Muscle layer of duodenum (tissue), 2 donors: ENCODE measurements around the gene PDE11A.
A peak's percentile ranks its signal among the peaks of the same experiment; 100 is the strongest.

Experiments
- H3K27ac ChIP-seq: one replicate; pipeline ENCODE4 v1.7.0; 2013; ENCODE audit warnings: mild to moderate bottlenecking, low read length
- H3K27me3 ChIP-seq: one replicate; pipeline ENCODE4 v1.7.0; 2013; ENCODE audit warnings: low read depth, mild to moderate bottlenecking, control low read depth, low read length
- H3K36me3 ChIP-seq, 2 donors: one replicate each; pipeline ENCODE4 v1.7.0; 2013; ENCODE audit warnings: low read length in 2 of 2, control low read depth in 1 of 2, mild to moderate bottlenecking in 1 of 2; ENCODE audit not compliant: insufficient read depth in 2 of 2, control insufficient read depth in 1 of 2
- H3K4me1 ChIP-seq, 2 donors: one replicate each; pipeline ENCODE4 v1.7.0; 2013; ENCODE audit warnings: low read length in 2 of 2, mild to moderate bottlenecking in 2 of 2, control low read depth in 1 of 2, moderate library complexity in 1 of 2; ENCODE audit not compliant: insufficient read depth in 2 of 2, control insufficient read depth in 1 of 2
- H3K4me3 ChIP-seq, 2 donors: one replicate each; pipeline ENCODE4 v1.7.0; 2013; ENCODE audit warnings: low read length in 2 of 2, low read depth in 1 of 2, mild to moderate bottlenecking in 1 of 2
- H3K9me3 ChIP-seq, 2 donors: one replicate each; pipeline ENCODE4 v1.7.0; 2013; ENCODE audit warnings: low read length in 2 of 2, control low read depth in 1 of 2, mild to moderate bottlenecking in 1 of 2; ENCODE audit not compliant: control insufficient read depth in 1 of 2
- donor health status: healthy.

PDE11A gene

GRCh38 chr2:177625744-177626650, 446.6 kb downstream of the PDE11A start:
- Histone ChIP-seq H3K4me1 (no peaks in the 10 kb centered on the region), H3K4me3 (no peak overlapping the region), H3K36me3 (no peaks in the 10 kb centered on the region), H3K27ac (no peak overlapping the region), H3K9me3 (no peaks in the 10 kb centered on the region), H3K27me3 (no peaks in the 10 kb centered on the region)

- no peaks in the 10 kb centered on the region for H3K9me3 ChIP-seq
- peaks cover 0 to 3% of the 10 kb centered on the region in 2 donors for H3K36me3 ChIP-seq
- H3K4me3 ChIP-seq, result no peak overlapping the region
- no peaks in the 10 kb centered on the region for H3K27me3 ChIP-seq
- H3K27ac ChIP-seq, result no peak overlapping the region
- peaks cover 0 to 8% of the 10 kb centered on the region in 2 donors for H3K4me1 ChIP-seq
These were observed 450.1 kb downstream of the PDE11A start for GRCh38 chr2:177622521-177622920.

GRCh38 chr2:177619986-177620385, 452.6 kb downstream of the PDE11A start:
- H3K36me3 ChIP-seq, result peaks cover 0 to 3% of the 10 kb centered on the region in 2 donors
- H3K4me1 ChIP-seq, result peaks cover 0 to 12% of the 10 kb centered on the region in 2 donors
- H3K27ac ChIP-seq, result no peak overlapping the region
- no peak overlapping the region for H3K4me3 ChIP-seq
- peaks cover 0 to 5% of the 10 kb centered on the region in 2 donors for H3K9me3 ChIP-seq
- no peaks in the 10 kb centered on the region for H3K27me3 ChIP-seq

GRCh38 chr2:177619461-177619860, 453.1 kb downstream of the PDE11A start:
- Histone ChIP-seq H3K4me3 (peak overlapping the region; percentile 92 to 98), H3K27ac (no peak overlapping the region), H3K9me3 (peaks cover 0 to 5% of the 10 kb centered on the region in 2 donors), H3K27me3 (no peaks in the 10 kb centered on the region), H3K4me1 (peaks cover 0 to 12% of the 10 kb centered on the region in 2 donors), H3K36me3 (peaks cover 0 to 3% of the 10 kb centered on the region in 2 donors)

GRCh38 chr2:177618255-177619253, 454.0 kb downstream of the PDE11A start:
- Histone ChIP-seq H3K27ac (peak overlapping the region; percentile 96), H3K27me3 (no peaks in the 10 kb centered on the region)

GRCh38 chr2:177617849-177618248, 454.7 kb downstream of the PDE11A start:
- Histone ChIP-seq H3K4me3 (peak overlapping the region; percentile 92 to 98), H3K4me1 (peaks cover 0 to 12% of the 10 kb centered on the region in 2 donors), H3K27ac (no peak overlapping the region), H3K36me3 (peaks cover 0 to 3% of the 10 kb centered on the region in 2 donors), H3K27me3 (no peaks in the 10 kb centered on the region), H3K9me3 (peaks cover 0 to 5% of the 10 kb centered on the region in 2 donors)

More at GRCh38 chr2:177618255-177619253, 454.0 kb downstream of the PDE11A start:
- peaks cover 0 to 3% of the 10 kb centered on the region in 2 donors for H3K36me3 ChIP-seq
- H3K9me3 ChIP-seq, result peaks cover 0 to 5% of the 10 kb centered on the region in 2 donors
- peak overlapping the region; percentile 92 to 98 for H3K4me3 ChIP-seq
- peaks cover 0 to 12% of the 10 kb centered on the region in 2 donors for H3K4me1 ChIP-seq

- peaks cover 0 to 3% of the 10 kb centered on the region in 2 donors for H3K36me3 ChIP-seq
- peaks cover 0 to 12% of the 10 kb centered on the region in 2 donors for H3K4me1 ChIP-seq
- peaks cover 0 to 5% of the 10 kb centered on the region in 2 donors for H3K9me3 ChIP-seq
- no peak overlapping the region for H3K27ac ChIP-seq
- H3K4me3 ChIP-seq, result no peak overlapping the region
- no peaks in the 10 kb centered on the region for H3K27me3 ChIP-seq
These were observed 455.8 kb downstream of the PDE11A start for GRCh38 chr2:177616731-177617130.

- Histone ChIP-seq H3K4me3 (no peak overlapping the region), H3K9me3 (peaks cover 0 to 5% of the 10 kb centered on the region in 2 donors), H3K27me3 (no peaks in the 10 kb centered on the region), H3K27ac (no peak overlapping the region), H3K36me3 (peaks cover 0 to 3% of the 10 kb centered on the region in 2 donors), H3K4me1 (peaks cover 0 to 12% of the 10 kb centered on the region in 2 donors)
These were observed 456.5 kb downstream of the PDE11A start for GRCh38 chr2:177616066-177616465.

GRCh38 chr2:177612659-177613058, 459.9 kb downstream of the PDE11A start:
- Histone ChIP-seq H3K27me3 (no peaks in the 10 kb centered on the region), H3K4me3 (no peak overlapping the region), H3K36me3 (no peaks in the 10 kb centered on the region), H3K4me1 (peaks cover 0 to 5% of the 10 kb centered on the region in 2 donors), H3K27ac (no peak overlapping the region), H3K9me3 (peaks cover 0 to 5% of the 10 kb centered on the region in 2 donors)

- Histone ChIP-seq H3K4me1 (peaks cover 0 to 3% of the 10 kb centered on the region in 2 donors), H3K27ac (no peak overlapping the region), H3K4me3 (no peak overlapping the region), H3K36me3 (no peaks in the 10 kb centered on the region), H3K27me3 (no peaks in the 10 kb centered on the region), H3K9me3 (peaks cover 0 to 3% of the 10 kb centered on the region in 2 donors)
These were observed 461.2 kb downstream of the PDE11A start for GRCh38 chr2:177611310-177611886.
